Endothelial cell of umbilical vein (primary cell): Measurements from ENCODE around the gene SYT7. TPM values are rescaled to one million over a fixed set of nuclear protein-coding genes. Genes with fewer than 3 reads are reported as not detected.

Source experiments
- BruUV-seq: library from RNA; stranded (reverse); fragments of 400-500 nt; replicated peaks from 2 replicates; lab custom pipeline; 2021; lab: Mats Ljungman, UMichigan
- CTCF ChIA-PET: fragments of 300-600, 350-600 bp; sonication (Branson Sonifier 250); formaldehyde crosslinking; loops from one replicate; lab custom pipeline; 2021; ENCODE audit warnings: antibody characterized with exemption, inconsistent platforms; lab: Charles Lee
- POLR2A ChIA-PET: fragments of 300-600, 350-600 bp; sonication (Branson Sonifier 250); formaldehyde crosslinking; loops from one replicate; lab custom pipeline; 2021; ENCODE audit warnings: antibody characterized with exemption, inconsistent platforms; lab: Charles Lee
- DNase-seq: peaks from one replicate; pipeline ENCODE4 v3.0.0-alpha.2; 2011; ENCODE audit warnings: low read depth, low spot score
- FAIRE-seq: peaks from 2 replicates; lab custom pipeline; 2011; peaks lifted over from hg19 to GRCh38; lab: Jason Lieb, UNC
- H2AFZ ChIP-seq: 2 replicates; pipeline ENCODE4 v1.6.0; 2012; ENCODE audit warnings: low read depth, low read length, control low read depth, inconsistent platforms
- H3K27ac ChIP-seq: 2 replicates; pipeline ENCODE4 v1.5.1; 2011; ENCODE audit warnings: low read depth, mild to moderate bottlenecking, control low read depth, low read length, moderate library complexity; ENCODE audit not compliant: insufficient read depth
- H3K27me3 ChIP-seq, 2 experiments: 2 replicates each; pipeline versions ENCODE4 v1.6.0 to v1.6.1; 2011; ENCODE audit warnings: low read length in 2 of 2, mixed read lengths in 1 of 2; ENCODE audit not compliant: control insufficient read depth in 2 of 2, insufficient read depth in 2 of 2
- H3K36me3 ChIP-seq, 2 experiments: 2 replicates in 1 of 2; 3 replicates in 1 of 2; pipeline ENCODE4 v1.5.1; 2011; ENCODE audit warnings: low read length in 2 of 2, mild to moderate bottlenecking in 1 of 2, moderate library complexity in 1 of 2; ENCODE audit not compliant: control insufficient read depth in 2 of 2, insufficient read depth in 2 of 2; ENCODE audit errors: extremely low read depth in 1 of 2
- H3K4me1 ChIP-seq: 3 replicates; pipeline ENCODE4 v1.5.1; 2011; ENCODE audit warnings: mild to moderate bottlenecking, low read length; ENCODE audit not compliant: control insufficient read depth, insufficient read depth; ENCODE audit errors: extremely low read depth
- H3K4me2 ChIP-seq: 2 replicates; pipeline ENCODE4 v1.6.1; 2011; ENCODE audit warnings: low read length, control low read depth, mixed read lengths; ENCODE audit not compliant: insufficient read depth
- H3K4me3 ChIP-seq, 3 experiments: fragments of 200-600 bp in 1 of 3; sonication (generic), shearing (Covaris generic) in 1 of 3; replicated peaks in 1 of 3; 2 replicates each; pipeline ENCODE4 v1.5.1; 2011 to 2016; ENCODE audit warnings: control low read depth in 3 of 3, low read length in 3 of 3, mild to moderate bottlenecking in 2 of 3, inconsistent platforms in 1 of 3, low read depth in 1 of 3, moderate library complexity in 1 of 3; ENCODE audit not compliant: insufficient read depth in 1 of 3
- H3K79me2 ChIP-seq: 2 replicates; pipeline ENCODE4 v1.6.0; 2012; ENCODE audit warnings: low read length, inconsistent platforms; ENCODE audit not compliant: control insufficient read depth, insufficient read depth
- H3K9ac ChIP-seq: replicated peaks from 2 replicates; pipeline ENCODE3; 2011; ENCODE audit warnings: low read length, control low read depth; ENCODE audit not compliant: insufficient read depth; ENCODE audit errors: extremely low read depth
- H3K9me1 ChIP-seq: replicated peaks from 3 replicates; pipeline ENCODE4 v1.6.0; 2011; ENCODE audit warnings: mild to moderate bottlenecking, low read length; ENCODE audit not compliant: control insufficient read depth, insufficient read depth; ENCODE audit errors: extremely low read depth
- H3K9me3 ChIP-seq: replicated peaks from 2 replicates; pipeline ENCODE4 v1.5.1; 2012; ENCODE audit warnings: low read length, inconsistent platforms; ENCODE audit not compliant: control insufficient read depth, insufficient read depth
- H4K20me1 ChIP-seq: replicated peaks from 2 replicates; pipeline ENCODE3; 2011; ENCODE audit warnings: mild to moderate bottlenecking, low read length; ENCODE audit not compliant: control insufficient read depth, insufficient read depth; ENCODE audit errors: extremely low read depth
- CTCF ChIP-seq, 2 donors: IDR thresholded peaks; 1 replicate in 1 of 2; 2 replicates in 1 of 2; pipeline ENCODE4 v1.5.1; 2011; ENCODE audit warnings: low read length in 2 of 2, mild to moderate bottlenecking in 2 of 2, moderate library complexity in 2 of 2, control low read depth in 1 of 2, inconsistent platforms in 1 of 2, low read depth in 1 of 2; ENCODE audit not compliant: insufficient read depth in 1 of 2; ENCODE audit errors: extremely low read depth in 1 of 2
- EZH2 ChIP-seq: IDR thresholded peaks from 2 replicates; pipeline ENCODE4 v1.6.1; 2012; ENCODE audit warnings: borderline replicate concordance, low read depth, mild to moderate bottlenecking, moderate library complexity, low read length, inconsistent platforms; ENCODE audit not compliant: severe bottlenecking
- FOS ChIP-seq: IDR thresholded peaks from 2 replicates; pipeline ENCODE4 v1.6.1; 2011; ENCODE audit warnings: mild to moderate bottlenecking, low read length, moderate library complexity, borderline replicate concordance; ENCODE audit not compliant: insufficient read depth
- GATA2 ChIP-seq: IDR thresholded peaks from 2 replicates; pipeline ENCODE4 v1.7.0; 2011; ENCODE audit warnings: low read depth, mild to moderate bottlenecking, moderate library complexity, mixed read lengths, low read length; ENCODE audit not compliant: insufficient read length, insufficient read depth
- JUN ChIP-seq: IDR thresholded peaks from 2 replicates; pipeline ENCODE4 v1.6.1; 2011; ENCODE audit warnings: borderline replicate concordance, low read depth; ENCODE audit not compliant: insufficient read length, insufficient read depth
- MAX ChIP-seq: IDR thresholded peaks from 2 replicates; pipeline ENCODE4 v1.6.1; 2011; ENCODE audit not compliant: insufficient read depth, insufficient read length
- MYC ChIP-seq: IDR thresholded peaks from one replicate; pipeline ENCODE4 v1.6.1; 2011; ENCODE audit warnings: mild to moderate bottlenecking, low read depth, low read length
- POLR2A ChIP-seq: IDR thresholded peaks from 2 replicates; pipeline ENCODE4 v1.6.1; 2012; ENCODE audit warnings: low read depth, mild to moderate bottlenecking, control low read depth, low read length
- POLR2AphosphoS5 ChIP-seq: IDR thresholded peaks from 2 replicates; pipeline ENCODE4 v1.6.1; 2012; ENCODE audit warnings: low read depth, mild to moderate bottlenecking, control low read depth, low read length, moderate library complexity; ENCODE audit not compliant: insufficient read depth
- dilution Hi-C: fragments of 300-500 bp; cut with MboI; formaldehyde crosslinking; loops from one replicate; pipeline ENCODE4 v1.15.0; 2019; ENCODE audit warnings: low sequenced_read_pairs; ENCODE audit not compliant: extremely low pct_ligation_motif_present
- intact Hi-C: fragments of 100-400 bp; cut with micrococcal nuclease; formaldehyde crosslinking; loops from one replicate; pipeline ENCODE4 v1.10.0; 2022
- polyA plus RNA-seq, 4 experiments: library from polyadenylated mRNA; depleted of rRNA in 3 of 4; stranded (reverse) in 3 of 4; unstranded in 1 of 4; fragments of >200 nt; gene quantifications; 2 replicates each; pipeline versions ENCODE4 v1.2.1 to v1.2.3, GENCODE V29; 2011 to 2012; ENCODE audit warnings: missing spikeins in 1 of 4
- total RNA-seq: library from RNA; stranded (reverse); gene quantifications from 2 replicates; pipeline ENCODE4 v1.2.3, GENCODE V29; 2021

Gene SYT7
- total and polyA plus RNA-seq, 2 donors (not counting 3 experiments of a cell fraction or from before 2014, with no cell fraction given), result 0.08 to 0.55 TPM

GRCh38 chr11:61607920-61608599 lies 27.2 kb upstream of the SYT7 start:
- no peaks in the 10 kb centered on the region for H3K4me1 ChIP-seq
- H3K4me3 ChIP-seq, result no peak overlapping the region
- no peaks in the 10 kb centered on the region for H3K9me3 ChIP-seq
- no peaks in the 10 kb centered on the region for H3K79me2 ChIP-seq
- no peak overlapping the region for H2AFZ ChIP-seq
- ChIA-PET POLR2A (no interaction called here), CTCF (interaction anchor here (1.2 to 1.6 kb wide), 2 partner anchors 91 to 162 kb away, joined by 4 to 5 read pairs; no protein-coding TSS in a partner anchor)
- FAIRE-seq (no peak), DNase-seq (no peak)
- H3K9me1 ChIP-seq, result no peaks in the 10 kb centered on the region
- H3K27ac ChIP-seq, result no peak overlapping the region
- intact Hi-C loops, result no loop called here
- BruUV-seq, result no TSS peak
- H3K9ac ChIP-seq, result no peak overlapping the region
- no peaks in the 10 kb centered on the region for H4K20me1 ChIP-seq
- H3K4me2 ChIP-seq, result no peak overlapping the region
- no peaks in the 10 kb centered on the region for H3K36me3 ChIP-seq
- TF ChIP-seq MAX (no peak), POLR2AphosphoS5 (no peak), CTCF (IDR thresholded peaks at IDR 0.05; ENCODE audit: extremely low read depth in 1 of 2, insufficient read depth in 1 of 2, low read depth in 1 of 2, low read length in 2 of 2) (no peak), EZH2 (no peak), JUN (no peak), MYC (no peak), GATA2 (no peak), FOS (no peak), POLR2A (no peak)
- dilution Hi-C loops, result no loop called here
- H3K27me3 ChIP-seq, result peaks cover 0 to 6% of the 10 kb centered on the region in 2 experiments
